ENCODE measurements around the gene CENPU.

GRCh38 chr4:184689681-184690080 is 44.2 kb downstream of the CENPU start:
- TF ChIP-seq CTCF (IDR thresholded peaks at IDR 0.05) = no peak
- no peak for TF ChIP-seq POLR2A (IDR thresholded peaks at IDR 0.05; ENCODE audit: low read depth)
- no peak for TF ChIP-seq POLR2AphosphoS5 (IDR thresholded peaks at IDR 0.05)

Data from esophagus muscularis mucosa (tissue), 3 donors.